NCI-H345 treated with DMSO at 0.1 percent for 48 hours (cell line): Measurements from ENCODE around the gene PPP1R8.
"Not testable (repeated sequence)": the region's sequence is repeated elsewhere in the genome, so short reads cannot be mapped to it uniquely, and the experiment has no call there.

Source experiments
- DNase-seq: peaks from one replicate; lab custom pipeline; 2025; ENCODE audit not compliant: unreplicated experiment; lab: John Stamatoyannopoulos, UW

The PPP1R8 gene

DNA sequence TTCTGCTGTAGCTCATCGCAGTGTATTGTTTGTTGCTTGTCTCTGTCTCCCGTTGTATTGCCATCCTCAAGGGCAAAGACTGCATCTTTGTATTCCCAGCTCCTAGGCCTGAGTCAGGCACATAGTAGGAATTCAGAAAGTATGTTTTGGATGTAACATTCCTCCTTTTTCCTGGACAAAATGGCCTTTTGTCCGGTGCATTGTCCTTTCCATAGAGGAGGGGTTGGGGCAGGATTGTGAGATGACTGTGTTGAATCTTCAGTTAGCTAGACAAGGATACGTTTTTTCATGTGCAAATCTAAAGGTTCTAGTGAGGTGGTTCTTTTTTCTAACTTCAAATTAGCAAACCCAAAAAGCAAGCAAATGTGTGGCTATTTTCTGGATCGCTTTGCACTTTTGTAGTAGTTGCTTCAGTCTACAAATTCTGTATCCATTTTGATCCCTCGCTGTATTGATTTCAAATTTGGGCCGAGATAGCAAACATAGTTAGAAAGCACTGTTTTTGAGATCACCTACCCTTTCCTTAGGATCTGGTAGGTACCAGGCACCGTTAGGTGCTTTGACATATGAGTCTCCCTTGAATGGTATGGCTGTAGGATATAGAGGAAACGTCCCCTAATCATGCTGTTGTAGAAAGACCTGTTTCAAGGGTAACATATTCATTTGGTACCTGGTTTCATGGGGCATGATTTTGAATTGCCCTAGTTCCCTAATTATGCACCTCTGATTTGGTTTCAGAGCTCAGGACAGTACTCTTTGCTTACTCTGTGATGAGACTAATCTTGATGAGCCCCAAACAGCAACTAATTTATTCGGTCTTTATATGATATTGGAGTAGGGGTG is 1.2 kb downstream of the PPP1R8 start:
- no peak for DNase-seq

DNA sequence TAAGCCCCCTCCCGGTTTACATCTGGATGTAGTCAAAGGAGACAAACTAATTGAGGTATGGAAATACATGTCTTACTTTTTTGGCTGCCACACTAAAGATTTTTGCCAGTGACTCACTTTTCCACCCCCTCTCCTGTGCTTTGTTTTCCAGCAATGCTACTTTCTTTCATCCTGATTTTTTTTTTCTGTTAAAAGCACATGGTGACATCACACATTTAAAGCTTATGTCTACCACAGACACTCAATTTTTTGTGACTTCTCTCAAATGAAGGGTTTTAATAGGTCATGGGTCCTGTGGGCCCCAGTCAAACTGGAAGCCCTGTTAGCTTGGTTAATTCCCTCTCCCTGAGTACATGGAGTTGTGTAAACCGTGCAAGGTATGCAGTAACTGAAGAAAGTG is 2.2 kb downstream of the PPP1R8 start:
- DNase-seq: no peak

DNA sequence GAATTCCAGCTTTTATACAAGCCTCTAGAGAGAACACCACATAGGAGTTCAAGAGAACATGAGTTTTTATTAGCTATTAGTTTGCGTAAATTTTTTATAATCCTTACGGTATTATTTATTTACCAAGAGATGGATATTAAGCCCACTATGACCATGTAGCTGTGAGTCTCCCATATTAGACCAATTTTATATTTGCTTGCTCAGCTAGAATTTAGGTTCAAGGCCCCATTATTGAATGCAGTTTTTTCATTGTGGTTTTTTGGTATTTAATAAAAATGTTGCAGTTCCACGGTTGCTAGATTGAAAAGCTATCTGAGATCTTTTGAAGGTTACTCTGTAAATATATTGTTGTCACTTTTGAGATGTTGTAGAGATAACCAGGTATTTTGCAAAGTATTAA is 2.9 kb downstream of the PPP1R8 start:
- no peak for DNase-seq

DNA sequence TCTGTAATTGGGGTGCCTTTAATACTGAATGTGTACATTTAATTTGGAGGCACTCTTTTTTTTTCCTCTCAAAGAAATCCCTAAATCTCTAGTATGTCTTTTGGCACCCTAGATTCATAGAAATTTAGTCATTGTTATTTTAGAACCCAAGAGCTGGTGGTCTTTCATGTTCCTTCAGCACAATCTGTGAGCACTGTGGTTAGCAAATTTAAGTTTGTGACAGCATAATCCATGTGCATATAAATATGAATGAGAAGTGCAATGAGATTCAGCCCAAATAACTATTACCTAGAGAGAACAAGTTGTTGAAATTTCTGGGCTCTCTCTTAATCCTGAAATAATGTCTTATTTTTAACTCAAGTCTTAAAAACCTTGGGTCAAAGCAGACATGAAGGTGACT is 4.5 kb downstream of the PPP1R8 start:
- DNase-seq: no peak

DNA sequence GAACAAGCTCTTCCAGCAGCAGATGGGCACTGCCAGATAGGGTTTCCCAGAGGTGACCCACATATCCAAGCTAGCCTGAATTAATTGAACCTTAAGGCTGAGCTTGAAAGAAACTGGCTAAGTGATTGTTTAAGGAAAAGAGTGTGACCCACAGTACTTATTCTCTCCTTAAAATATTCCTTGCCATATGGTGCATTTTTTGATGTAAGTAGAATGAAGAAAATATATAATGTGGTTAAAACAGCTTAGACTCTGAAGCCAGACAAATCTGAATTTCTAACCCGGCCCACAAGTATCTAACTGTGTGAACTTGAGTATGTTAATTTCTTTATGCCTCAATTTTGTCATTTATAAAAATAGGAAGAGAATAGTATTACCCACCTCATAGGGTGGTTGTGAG is 4.9 kb downstream of the PPP1R8 start:
- DNase-seq: no peak

DNA sequence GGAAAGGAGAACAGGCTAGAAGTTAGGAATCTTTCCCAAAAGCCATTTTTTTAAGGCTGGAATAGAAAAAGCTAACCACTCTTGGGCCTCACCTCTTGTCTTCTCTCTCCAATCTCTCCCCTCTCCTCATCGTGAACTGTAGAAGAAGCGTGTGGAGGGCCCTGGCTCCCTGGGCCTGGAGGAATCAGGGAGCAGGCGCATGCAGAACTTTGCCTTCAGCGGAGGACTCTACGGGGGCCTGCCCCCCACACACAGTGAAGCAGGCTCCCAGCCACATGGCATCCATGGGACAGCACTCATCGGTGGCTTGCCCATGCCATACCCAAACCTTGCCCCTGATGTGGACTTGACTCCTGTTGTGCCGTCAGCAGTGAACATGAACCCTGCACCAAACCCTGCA is 19.4 kb downstream of the PPP1R8 start:
- no peak for DNase-seq

DNA sequence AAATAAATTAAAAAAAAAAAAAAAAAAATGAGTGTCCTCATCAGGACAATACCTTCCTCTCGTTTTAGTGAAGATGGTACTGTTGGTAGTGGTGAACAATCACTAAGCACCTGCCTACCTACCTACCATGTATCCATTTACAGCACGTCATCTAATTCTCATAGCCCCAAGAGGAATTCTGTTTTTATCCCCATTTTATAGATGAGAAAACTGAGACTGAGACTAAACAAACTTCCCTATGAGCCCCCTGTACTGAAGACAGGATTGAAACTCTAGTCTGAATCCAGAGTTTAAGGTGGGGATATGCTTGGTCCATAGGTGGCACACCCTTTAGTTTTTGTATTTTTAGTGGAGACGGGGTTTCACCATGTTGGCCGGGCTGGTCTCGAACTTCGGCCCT is 24.5 kb downstream of the PPP1R8 start:
- no peak for DNase-seq

DNA sequence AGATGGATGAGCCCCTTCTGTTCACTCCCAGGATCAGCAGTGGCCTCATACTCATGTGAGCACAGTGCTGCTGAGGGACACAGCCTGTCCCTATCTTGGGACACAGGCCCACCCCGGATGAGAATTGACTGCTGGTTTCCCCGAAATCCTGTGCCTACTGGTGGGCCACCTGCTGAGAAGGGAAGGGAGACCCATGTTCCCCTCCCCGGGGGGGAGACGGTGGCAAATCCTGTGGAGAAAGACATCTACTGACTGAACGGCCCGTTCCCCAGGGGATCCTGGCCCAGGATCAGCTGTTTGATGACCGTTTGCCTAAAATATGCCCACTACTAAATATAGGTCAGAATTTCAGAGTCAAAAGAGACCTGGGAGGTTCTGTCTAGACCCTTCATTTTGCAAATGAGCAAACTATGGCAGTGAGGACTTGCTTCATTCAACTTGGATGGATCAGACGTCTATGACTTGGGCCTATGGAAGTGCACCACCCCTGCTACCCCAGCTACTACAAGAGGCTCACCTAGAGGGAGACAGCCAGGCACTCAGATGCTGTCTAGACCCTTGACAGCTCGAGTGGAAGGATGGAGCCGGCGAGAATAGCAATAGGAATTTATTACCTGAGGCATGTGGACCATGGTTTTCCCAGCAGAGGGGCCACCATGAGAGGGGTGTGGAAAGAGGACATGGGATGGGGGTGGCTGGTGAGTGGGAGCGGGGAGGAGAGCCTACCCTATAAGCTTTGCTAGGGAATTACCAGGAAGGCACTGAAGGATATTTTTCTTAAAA is 26.2 kb downstream of the PPP1R8 start:
- DNase-seq: no peak

DNA sequence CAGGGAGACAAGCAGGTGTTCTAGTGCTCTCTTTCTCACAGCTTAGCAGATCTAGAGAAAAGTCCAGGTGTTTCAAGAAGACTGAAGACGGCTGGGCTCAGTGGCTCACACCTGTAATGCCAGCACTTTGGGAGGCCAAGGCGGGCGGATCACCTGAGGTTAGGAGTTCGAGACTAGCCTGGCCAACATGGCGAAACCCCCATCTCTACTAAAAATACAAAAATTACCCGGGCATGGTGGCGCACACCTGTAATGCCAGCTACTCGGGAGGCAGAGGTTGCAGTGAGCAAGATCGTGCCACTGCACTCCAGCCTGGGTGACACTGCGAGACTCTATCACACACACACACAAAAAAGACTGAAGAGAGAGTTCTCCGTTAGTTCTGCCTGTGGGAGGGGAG is 27.0 kb downstream of the PPP1R8 start:
- DNase-seq: not testable (repeated sequence)

DNA sequence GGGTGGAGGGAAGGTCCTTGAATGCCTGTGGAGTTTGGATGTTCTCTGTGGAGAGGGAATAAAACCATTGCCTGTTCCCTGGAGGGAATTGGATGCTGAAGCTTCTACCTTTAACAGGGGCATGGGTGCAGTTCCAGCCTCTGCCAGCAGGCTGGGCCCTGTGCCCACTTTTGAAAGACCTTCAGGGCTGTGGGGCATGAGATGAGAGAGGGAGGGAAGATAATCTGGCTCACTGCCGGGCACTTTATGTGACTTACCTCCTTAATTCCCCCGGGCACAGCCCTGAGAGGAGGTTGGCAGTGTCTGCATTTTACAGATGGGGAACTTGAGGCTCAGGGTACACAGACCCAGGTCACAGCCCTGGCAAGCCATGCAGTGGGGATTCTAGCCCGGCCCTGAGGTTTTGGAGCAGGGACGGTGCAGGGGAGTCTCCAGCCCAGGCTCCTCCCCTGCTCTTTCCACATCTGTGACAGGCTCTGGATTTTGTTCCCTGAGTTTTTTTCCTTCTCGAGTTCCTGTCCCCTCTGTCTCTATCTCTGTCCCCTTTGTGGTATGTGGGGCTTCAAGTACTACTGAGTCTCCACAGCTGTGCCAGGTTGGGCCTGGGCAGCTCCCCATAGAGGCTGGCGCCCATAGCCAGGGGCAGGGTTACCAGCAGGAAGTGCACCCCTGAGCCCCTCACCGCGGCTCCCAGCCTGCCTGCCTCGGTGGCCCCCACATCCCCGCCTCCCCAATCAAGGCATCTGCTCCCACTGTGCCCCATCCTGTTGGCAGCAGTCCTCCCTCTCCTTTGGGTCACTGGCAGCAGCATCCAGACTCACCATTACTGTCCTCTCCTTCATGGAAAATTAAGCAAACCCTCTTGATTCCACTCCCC is 27.7 kb downstream of the PPP1R8 start:
- peak; percentile 28 for DNase-seq

DNA sequence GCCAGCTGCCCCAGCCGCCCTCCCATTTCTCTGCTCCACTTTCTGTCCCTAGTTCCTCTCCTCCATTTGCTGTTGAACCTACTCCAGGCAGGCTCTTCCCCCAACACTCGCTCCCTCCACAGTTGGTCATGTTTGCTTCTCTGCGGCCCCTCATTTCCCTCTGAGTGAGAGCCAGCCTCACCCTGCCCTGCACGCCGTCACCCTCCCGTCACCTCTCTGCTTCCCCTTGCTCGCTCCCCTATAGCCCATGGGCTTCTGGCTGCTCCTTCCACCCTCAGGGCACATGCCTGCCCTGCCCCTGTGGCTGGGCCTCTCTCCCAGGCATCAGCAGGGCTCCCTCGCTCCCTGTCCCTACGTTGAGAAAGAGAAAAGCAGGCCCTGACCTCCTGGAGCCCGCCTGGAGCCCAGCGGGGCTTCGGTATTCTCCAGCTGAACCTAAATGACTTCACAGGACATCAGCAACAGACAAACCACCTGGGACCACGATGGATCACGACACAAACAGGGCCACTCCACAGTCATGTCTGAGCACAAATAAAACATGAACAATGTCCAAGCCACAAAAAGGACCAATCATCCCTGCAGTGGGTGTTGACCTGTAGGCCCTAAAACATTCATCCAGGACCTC is 28.5 kb downstream of the PPP1R8 start:
- no peak for DNase-seq

DNA sequence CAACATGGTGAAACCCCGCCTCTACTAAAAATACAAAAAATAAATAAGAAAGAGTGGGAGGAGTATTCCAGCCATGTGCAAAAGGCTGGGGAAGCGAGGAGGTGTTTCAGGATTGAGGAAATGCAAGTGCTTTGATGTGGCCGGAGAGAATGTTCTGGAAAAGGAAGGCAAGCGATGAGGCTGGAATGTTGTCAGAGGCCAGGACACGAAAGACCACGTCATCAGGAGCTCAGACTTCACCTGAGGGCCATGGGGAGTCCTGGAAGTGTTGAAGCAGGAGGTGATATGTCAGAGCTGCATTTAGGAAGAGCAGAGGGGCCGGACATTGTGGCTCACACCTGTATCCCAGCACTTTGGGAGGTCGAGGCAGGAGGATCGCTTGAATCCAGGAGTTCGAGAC is 30.9 kb downstream of the PPP1R8 start:
- DNase-seq: no peak

DNA sequence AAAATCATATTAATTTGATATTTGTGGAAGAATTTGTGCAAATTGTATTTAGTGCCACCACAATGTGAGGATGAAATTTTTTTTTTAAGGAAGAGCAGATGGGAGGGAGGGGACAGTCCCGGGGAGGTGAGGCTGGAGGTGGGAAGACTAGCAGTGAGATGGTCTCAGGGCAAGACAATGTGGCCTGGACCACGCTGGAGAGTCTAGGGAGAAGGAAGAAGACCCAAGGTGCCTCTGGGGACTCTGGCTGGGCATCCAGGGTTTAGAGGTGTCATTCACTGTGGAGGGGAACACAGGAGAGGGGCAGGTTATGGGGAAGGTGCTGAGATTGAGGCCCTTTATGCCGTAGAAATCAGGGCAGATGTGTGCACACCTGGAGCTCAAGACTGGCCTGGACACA is 31.4 kb downstream of the PPP1R8 start:
- no peak for DNase-seq

DNA sequence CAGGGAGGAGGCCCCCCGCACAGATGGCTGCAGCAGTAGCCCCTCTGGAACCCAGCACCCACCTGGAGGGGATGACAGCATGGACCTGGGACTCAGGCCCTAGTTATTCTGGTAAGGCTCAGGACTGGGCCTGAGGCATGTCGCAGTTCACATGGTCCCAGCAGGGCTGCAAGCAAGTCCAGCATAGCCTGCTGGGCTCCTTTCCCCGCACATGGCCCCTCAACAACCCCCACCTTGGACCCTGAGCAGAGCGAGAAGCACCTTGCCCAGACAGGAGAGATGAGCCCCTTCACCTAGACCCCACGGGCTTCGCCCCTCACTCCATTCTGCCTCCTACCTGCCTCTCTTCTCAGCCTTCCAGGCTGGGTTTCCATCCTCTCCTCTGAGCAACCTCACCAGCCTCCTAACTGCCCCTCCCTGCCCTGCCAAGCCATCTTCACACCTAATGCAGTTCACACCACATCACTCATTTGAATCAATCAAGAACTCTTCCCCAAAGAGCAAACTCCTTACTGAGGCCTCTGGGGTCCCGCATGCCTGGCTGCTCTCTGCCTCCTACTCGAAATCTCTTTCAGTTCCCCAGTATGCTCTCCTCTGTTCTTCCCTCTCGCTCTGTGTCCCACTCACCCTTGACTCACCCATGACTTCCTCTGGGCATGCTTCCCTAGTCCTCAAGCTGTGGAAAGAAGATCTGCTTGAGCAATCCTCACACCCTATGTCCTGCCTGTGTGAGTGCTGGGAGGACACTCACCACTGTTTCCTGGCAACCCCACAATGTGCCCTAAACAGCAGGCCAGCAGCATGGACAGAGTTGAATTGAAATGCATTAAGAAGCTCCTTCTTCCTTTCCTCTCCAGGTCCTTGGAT is 32.3 kb downstream of the PPP1R8 start:
- DNase-seq: no peak

DNA sequence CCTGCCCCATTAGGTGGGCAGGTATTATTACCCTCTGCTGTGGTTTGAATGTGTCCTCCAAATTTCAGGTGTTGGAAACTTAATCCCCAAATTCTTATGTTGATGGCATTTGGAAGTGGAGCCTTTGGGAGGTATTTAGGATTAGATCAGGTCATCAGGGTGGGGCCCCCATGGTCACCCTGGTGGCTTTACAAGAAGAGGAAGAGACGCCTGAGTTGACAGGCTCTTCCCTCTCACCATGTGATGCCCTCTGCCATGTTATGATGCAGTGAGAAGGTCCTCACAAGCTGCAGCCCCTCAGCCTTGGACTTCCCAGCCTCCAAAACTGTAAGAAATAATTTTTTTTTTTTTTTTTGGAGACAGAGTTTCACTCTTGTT is 32.9 kb downstream of the PPP1R8 start:
- no peak for DNase-seq

DNA sequence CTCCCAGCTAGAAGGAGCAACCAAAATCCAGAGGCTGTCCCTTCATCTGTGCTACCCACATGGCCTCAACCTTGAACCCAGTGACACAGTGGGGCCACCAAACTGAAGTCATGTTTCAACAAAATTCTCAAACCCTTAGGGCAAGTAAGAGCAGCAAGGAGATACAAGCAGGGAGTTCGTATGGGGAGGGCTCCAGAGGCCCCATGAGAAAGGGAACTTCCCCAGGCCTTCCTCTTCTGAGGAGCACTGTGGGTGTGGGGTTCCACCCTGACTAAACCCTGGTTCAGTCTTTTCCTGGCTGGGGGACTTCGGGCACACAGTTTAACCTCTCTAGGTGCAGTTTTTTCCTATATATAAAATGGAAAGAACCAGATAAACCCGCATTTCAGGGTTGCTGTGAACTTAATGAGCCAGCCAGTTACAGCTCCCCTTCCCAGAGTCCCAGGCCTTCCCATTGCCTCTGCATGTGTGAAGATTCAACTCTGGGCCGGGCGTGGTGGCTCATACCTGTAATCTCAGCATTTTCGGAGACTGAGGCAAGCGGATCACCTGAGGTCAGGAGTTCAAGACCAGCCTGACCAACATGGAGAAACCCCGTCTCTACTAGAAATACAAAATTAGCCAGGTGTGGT is 33.8 kb downstream of the PPP1R8 start:
- no peak for DNase-seq

DNA sequence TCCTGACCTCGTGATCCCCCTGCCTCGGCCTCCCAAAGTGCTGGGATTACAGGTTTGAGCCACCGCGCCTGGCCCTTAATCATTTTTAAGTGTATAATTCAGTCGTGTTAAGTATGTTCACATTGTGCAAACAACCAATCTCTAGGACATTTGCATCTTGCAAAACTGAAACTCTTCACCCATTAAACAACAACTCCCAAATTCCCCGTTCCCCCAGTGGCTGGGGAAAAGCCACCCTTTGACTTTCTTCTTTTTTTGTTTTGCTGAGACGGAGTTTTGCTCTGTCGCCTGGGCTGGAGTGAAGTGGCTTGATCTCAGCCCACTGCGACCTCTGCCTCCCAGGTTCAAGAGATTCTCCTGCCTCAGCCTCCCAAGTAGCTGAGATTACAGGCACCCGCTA is 35.2 kb downstream of the PPP1R8 start:
- DNase-seq: no peak

DNA sequence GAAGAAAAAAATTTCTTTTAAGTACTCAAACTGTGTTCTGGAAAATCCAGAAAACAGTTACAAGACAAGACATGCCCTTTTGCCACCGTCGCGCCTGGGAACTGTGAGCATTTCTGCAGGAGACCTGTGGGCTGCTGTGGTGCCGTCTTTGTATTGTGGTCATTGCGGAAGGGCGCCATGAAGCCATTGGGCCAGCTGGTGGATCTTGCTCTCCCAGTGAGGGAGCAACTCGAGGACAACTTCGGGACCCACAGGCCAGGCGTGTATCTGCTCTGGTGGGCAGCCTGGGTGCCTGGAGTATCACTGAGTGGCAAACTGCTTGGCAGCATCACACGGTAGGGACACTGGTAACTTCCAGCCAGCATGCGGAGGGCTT is 38.0 kb downstream of the PPP1R8 start:
- no peak for DNase-seq

DNA sequence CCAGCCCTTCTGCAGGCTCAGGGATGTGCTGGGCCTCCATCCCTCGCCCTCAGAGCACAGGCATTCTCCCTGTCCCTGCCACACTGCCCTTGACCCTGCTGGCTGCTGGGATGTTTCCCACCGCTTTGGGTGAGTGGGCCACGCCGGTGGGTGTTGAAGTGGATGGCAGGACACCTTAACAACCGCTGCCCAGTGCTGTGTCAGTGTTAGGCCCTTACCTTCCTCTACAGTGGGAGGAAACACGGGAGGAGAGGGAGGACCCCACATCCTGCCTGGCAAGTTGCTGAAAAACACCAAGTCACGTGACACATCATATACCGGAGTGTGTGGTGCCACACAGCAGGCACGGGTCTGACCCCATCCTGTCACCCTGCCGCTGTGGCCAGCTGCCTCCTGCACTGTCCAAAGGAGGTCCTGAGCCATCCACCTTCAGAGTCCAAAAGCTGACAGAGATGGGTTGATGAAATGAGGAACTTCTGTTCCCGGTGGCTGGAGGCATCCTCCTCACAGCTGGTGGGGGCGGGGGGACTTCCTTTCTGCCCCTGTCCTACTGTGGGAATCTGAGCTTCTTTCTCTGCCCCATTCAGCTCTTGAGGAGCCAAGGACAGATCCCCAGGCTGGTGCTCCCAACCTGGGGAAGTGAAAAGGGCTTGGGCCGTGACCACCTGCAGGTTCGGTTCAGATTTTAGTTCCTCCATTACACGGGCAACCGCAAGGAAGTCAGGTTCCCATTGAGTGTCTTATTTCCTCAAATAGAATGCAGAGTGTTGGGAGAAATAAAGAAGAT is 38.5 kb downstream of the PPP1R8 start:
- DNase-seq: no peak
